Placental pericyte (primary cell): ENCODE data around the gene C14orf132. TPM values are rescaled to one million over a fixed set of nuclear protein-coding genes. Genes with fewer than 3 reads are reported as not detected.

Experiments used
- small RNA-seq: library from RNA; depleted of rRNA; stranded (forward); fragments of <200 nt; gene quantifications from one replicate; pipeline ENCODE3, GENCODE V24; 2012; ENCODE audit warnings: low replicate concordance
- total RNA-seq: library from RNA; depleted of rRNA; stranded (reverse); fragments of >200 nt; gene quantifications from 2 replicates; pipeline ENCODE4 v1.2.3, GENCODE V29; 2012

Gene C14orf132
- total RNA-seq: 11.2 and 17.0 TPM in 2 replicates

GRCh38 chr14:96038920-96039632, at the start of gene C14orf132:
Gene C14orf132 (plus strand): TSS chr14:96039362. CDS start chr14:96039501, 139 bp downstream.

Small RNA genes within 50 kb of the gene (small RNA-seq; reads per million reads assigned to genes)
- gene AL137190.1: not detected

Other genes with a start within 250 kb of the C14orf132 start
- not detected in 2 replicates for gene TUNAR, start 162.5 kb upstream of the C14orf132 start, total RNA-seq
- 56.5 and 85.5 TPM in 2 replicates for gene BDKRB2, start 165.5 kb downstream of the C14orf132 start, total RNA-seq
- gene BDKRB1, start 216.8 kb downstream of the C14orf132 start, total RNA-seq: 46.7 and 47.5 TPM in 2 replicates